ES-I3 (cell line): ENCODE data around the gene DAW1.
"Not testable (repeated sequence)": the region's sequence is repeated elsewhere in the genome, so short reads cannot be mapped to it uniquely, and the experiment has no call there.

Experiments
- H3K36me3 ChIP-seq: 2 replicates; pipeline ENCODE4 v1.6.1; 2013; ENCODE audit warnings: mild to moderate bottlenecking, low read length, control low read depth, moderate library complexity; ENCODE audit not compliant: insufficient read depth
- H3K4me1 ChIP-seq: 2 replicates; pipeline ENCODE4 v1.6.1; 2013; ENCODE audit warnings: mild to moderate bottlenecking, control low read depth, low read length; ENCODE audit not compliant: insufficient read depth
- H3K9ac ChIP-seq: 2 replicates; pipeline ENCODE4 v1.6.1; 2013; ENCODE audit warnings: low read depth, mild to moderate bottlenecking, low read length, moderate library complexity
- H3K9me3 ChIP-seq: 2 replicates; pipeline ENCODE4 v1.6.1; 2013; ENCODE audit warnings: mild to moderate bottlenecking, low read length, moderate library complexity; ENCODE audit not compliant: control insufficient read depth, insufficient read depth

Gene DAW1

DNA sequence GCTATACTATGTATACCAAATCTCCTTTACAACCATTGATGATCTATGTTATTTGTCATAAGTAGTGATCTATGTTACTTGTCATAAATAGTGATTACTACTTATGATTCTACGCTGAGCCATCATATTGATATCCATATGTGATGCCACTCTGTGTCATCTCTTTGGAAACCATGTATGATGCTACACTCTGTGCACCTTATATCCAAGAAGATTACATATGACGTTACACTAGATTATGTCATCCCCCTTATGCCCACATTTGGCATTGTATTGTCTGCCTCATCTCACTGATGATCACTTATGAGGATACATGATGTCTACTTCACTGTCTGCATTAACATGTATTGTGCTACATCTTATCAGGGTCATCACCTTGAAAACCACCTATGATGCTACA lies 42.9 kb downstream of the DAW1 start:
- Histone ChIP-seq H3K9me3 (no peaks in the 10 kb centered on the region), H3K36me3 (no peaks in the 10 kb centered on the region)

DNA sequence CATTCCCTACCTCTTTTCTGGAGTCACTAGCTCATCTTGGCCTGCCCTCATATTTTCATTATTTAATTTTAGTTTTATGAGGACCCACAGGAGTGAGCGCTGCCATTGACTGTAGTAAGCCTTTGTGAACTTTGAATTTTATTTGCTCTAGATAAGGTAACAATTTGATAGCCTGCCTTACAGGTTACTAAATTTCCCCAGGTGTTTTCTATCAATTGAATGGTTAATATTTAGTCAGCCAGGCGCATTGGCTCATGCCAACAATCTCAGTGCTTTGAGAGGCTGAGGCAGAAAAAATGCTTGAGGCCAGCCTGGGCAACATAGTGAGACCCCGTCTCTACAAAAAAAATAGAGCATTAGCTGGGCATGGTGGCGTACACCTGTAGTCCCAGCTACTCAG lies 50.2 kb downstream of the DAW1 start:
- H3K9me3 ChIP-seq: no peaks in the 10 kb centered on the region
- H3K36me3 ChIP-seq: no peaks in the 10 kb centered on the region
- no peak overlapping the region for H3K9ac ChIP-seq
- no peaks in the 10 kb centered on the region for H3K4me1 ChIP-seq

More for the DNA sequence above, 42.9 kb downstream of the DAW1 start:
- Histone ChIP-seq H3K9ac (no peak overlapping the region), H3K4me1 (no peaks in the 10 kb centered on the region)

DNA sequence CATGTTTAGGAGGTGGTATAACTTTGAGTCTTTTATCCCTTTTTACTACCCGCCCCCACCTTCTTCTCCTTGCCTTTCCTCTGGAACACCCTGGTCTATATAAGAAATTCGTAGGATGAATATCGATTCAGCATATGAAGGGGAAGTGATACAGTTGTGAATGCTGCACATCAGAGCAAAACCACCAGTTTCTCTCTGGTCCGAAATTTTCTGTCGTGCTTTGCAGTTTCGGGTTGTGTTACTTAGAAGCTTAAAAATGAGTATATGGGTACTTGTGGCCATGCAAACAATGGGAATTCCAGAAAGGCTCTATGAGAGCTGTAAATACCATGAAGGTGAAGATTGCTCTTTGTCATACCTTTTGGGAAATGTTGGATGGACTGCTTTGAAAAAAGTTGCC lies 60.6 kb downstream of the DAW1 start:
- no peak overlapping the region for H3K9ac ChIP-seq
- no peaks in the 10 kb centered on the region for H3K36me3 ChIP-seq
- peaks cover 7% of the 10 kb centered on the region; the same call in 1 of the 2 replicates for H3K4me1 ChIP-seq
- no peaks in the 10 kb centered on the region for H3K9me3 ChIP-seq

DNA sequence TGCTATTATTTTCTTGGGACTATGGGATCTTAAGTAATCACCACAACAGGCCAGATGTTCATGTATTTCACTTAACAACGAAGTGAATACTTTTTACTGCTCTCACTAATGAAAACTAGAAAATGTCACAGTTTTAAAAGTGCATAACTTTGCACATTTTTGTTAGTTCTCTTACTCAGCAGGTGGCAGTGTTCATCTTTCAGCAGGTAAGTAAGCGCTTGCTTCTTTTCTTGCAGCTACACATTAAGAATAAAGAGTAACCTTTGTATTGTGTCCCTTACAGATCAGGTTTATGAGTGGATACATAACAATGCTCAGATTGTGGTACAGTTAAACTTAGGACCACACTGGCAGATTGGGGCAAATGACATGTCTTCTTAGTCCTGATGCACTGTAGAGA lies 61.0 kb downstream of the DAW1 start:
- Histone ChIP-seq H3K36me3 (no peaks in the 10 kb centered on the region), H3K9me3 (no peaks in the 10 kb centered on the region), H3K9ac (no peak overlapping the region), H3K4me1 (peaks cover 7% of the 10 kb centered on the region; the same call in 1 of the 2 replicates)

DNA sequence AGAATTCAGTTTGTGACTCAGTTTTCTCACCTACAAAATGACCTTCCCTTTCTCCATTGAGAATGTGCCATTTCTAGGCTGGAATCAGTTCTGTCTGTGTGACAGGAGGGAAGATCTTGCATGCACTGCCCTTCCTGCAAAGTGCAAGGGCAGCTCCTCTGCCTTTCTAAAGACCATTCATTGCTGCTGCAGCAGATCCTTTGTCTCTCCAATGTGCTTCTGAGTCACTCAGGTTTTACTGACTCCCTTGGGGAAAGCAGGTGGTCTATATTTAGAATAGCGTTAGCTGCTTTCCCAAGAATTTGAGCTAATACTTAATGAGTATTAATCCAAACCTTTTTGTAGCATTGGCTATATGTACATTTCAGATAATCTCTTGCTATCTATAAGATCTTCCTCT lies 62.5 kb downstream of the DAW1 start:
- no peaks in the 10 kb centered on the region for H3K9me3 ChIP-seq
- H3K36me3 ChIP-seq: no peaks in the 10 kb centered on the region
- H3K9ac ChIP-seq: no peak overlapping the region
- H3K4me1 ChIP-seq: peaks cover 7% of the 10 kb centered on the region; the same call in 1 of the 2 replicates

DNA sequence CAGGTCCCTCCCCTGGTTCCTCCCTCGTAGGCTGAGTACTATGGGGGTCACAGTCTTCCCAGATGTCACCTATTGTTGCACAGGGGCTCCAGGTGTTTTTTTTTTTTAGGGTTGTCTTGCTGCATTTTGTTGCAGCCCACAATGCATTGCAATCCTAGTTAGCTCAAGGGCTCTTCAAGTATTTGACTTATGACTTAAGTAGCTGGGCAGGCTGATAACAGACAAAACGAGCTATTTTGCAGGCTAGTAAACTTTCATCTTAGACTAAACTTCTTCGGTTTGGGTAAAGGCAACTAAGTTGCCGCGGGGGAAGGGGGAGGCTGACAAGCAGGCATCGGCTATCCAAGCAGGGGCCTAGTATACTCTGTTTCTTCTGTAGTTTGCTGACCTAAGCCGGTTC lies 64.8 kb downstream of the DAW1 start:
- H3K9ac ChIP-seq, H3K9me3 ChIP-seq, H3K36me3 ChIP-seq: not testable (repeated sequence)
- peaks cover 10% of the 10 kb centered on the region; the same call in 1 of the 2 replicates for H3K4me1 ChIP-seq

- Histone ChIP-seq H3K36me3 (no peaks in the 10 kb centered on the region), H3K4me1 (0 out of 2 replicates have a peak, but pooled peaks cover 4% of the 10 kb centered on the region), H3K9me3 (no peaks in the 10 kb centered on the region), H3K9ac (no peak overlapping the region)
Measured at GRCh38 chr2:227939271-227940027, 68.0 kb downstream of the DAW1 start.

- 0 out of 2 replicates have a peak, but pooled peaks cover 4% of the 10 kb centered on the region for H3K4me1 ChIP-seq
- no peak overlapping the region for H3K9ac ChIP-seq
- H3K36me3 ChIP-seq: no peaks in the 10 kb centered on the region
- H3K9me3 ChIP-seq: no peaks in the 10 kb centered on the region
Measured at GRCh38 chr2:227942021-227942420, 70.6 kb downstream of the DAW1 start.

- no peaks in the 10 kb centered on the region for H3K9me3 ChIP-seq
- H3K4me1 ChIP-seq: 0 out of 2 replicates have a peak, but pooled peaks cover 4% of the 10 kb centered on the region
- H3K36me3 ChIP-seq: no peaks in the 10 kb centered on the region
- H3K9ac ChIP-seq: no peak overlapping the region
Measured at GRCh38 chr2:227942965-227943364, 71.5 kb downstream of the DAW1 start.

GRCh38 chr2:227960317-227960716 lies 88.9 kb downstream of the DAW1 start:
- Histone ChIP-seq H3K4me1 (no peaks in the 10 kb centered on the region), H3K9me3 (no peaks in the 10 kb centered on the region), H3K36me3 (no peaks in the 10 kb centered on the region), H3K9ac (no peak overlapping the region)

- H3K9me3 ChIP-seq: no peaks in the 10 kb centered on the region
- no peak overlapping the region for H3K9ac ChIP-seq
- H3K36me3 ChIP-seq: no peaks in the 10 kb centered on the region
- H3K4me1 ChIP-seq: no peaks in the 10 kb centered on the region
Measured at GRCh38 chr2:227971619-227972230, 100.3 kb downstream of the DAW1 start.

- H3K4me1 ChIP-seq: no peaks in the 10 kb centered on the region; the same call in 1 of the 2 replicates
- H3K9ac ChIP-seq: no peak overlapping the region
- no peaks in the 10 kb centered on the region for H3K36me3 ChIP-seq
- H3K9me3 ChIP-seq: no peaks in the 10 kb centered on the region
Measured at GRCh38 chr2:227973241-227973640, 101.8 kb downstream of the DAW1 start.
